Measurements from ENCODE around the gene HDAC9. TPM values are rescaled to one million over a fixed set of nuclear protein-coding genes. Genes with fewer than 3 reads are reported as not detected.
A peak's percentile ranks its signal among the peaks of the same experiment; 100 is the strongest.

The HDAC9 gene
- total RNA-seq, 1 experiment from 2014 or later, result 14.7 TPM

DNA sequence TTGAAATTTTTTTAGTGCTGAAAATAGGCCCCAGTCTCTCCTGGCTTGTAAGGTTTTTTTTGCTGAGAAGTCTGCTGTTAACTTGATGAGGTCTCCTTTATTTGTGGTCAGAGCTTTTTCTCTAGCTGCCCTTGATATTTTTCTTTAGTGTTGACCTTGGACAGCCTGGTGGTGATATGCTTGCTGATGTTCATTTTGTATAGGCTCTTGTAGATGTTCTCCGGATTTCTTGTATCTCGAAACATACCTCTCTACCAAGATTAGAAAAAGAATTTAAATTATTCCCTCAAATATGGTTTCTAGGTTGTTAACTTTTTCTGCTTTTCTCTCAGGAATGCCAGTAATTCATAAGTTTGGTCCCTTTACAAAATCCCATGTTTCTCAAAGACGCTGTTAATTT, 519.5 kb downstream of the HDAC9 start:
- BruUV-seq (replicated peaks), result no TSS peak
- DNase-seq, result peak in 1 of 2 experiments; percentile 18
- Histone ChIP-seq H3F3A (ENCODE audit: insufficient read depth, low read depth) (no peaks in the 10 kb centered on the region), H3K4me3 (no peak overlapping the region), H3K4me1 (replicated peaks; ENCODE audit: insufficient read depth) (no peaks in the 10 kb centered on the region), H3K9me2 (ENCODE audit: insufficient read depth) (no peaks in the 10 kb centered on the region), H3K4me2 (no peak overlapping the region), H2AFZ (no peak overlapping the region), H3K27me3 (ENCODE audit: insufficient read depth, low read depth) (no peaks in the 10 kb centered on the region), H3K27ac (no peak overlapping the region), H3K79me2 (ENCODE audit: low read depth) (no peaks in the 10 kb centered on the region), H3K36me3 (ENCODE audit: low read depth) (no peaks in the 10 kb centered on the region), H4K20me1 (ENCODE audit: insufficient read depth) (no peaks in the 10 kb centered on the region), H3K9me3 (ENCODE audit: insufficient read depth, low read depth) (peaks cover 14% of the 10 kb centered on the region)
- ChIA-PET POLR2A (ENCODE audit: unreplicated experiment) (no interaction called here), CTCF (no interaction called here)
- intact Hi-C loops (cut with micrococcal nuclease; ENCODE audit: unreplicated experiment), result no loop called here
- no peak for TF ChIP-seq EZH2 (IDR thresholded peaks at IDR 0.05; ENCODE audit: low read depth)
- TF ChIP-seq, protein P1, sequence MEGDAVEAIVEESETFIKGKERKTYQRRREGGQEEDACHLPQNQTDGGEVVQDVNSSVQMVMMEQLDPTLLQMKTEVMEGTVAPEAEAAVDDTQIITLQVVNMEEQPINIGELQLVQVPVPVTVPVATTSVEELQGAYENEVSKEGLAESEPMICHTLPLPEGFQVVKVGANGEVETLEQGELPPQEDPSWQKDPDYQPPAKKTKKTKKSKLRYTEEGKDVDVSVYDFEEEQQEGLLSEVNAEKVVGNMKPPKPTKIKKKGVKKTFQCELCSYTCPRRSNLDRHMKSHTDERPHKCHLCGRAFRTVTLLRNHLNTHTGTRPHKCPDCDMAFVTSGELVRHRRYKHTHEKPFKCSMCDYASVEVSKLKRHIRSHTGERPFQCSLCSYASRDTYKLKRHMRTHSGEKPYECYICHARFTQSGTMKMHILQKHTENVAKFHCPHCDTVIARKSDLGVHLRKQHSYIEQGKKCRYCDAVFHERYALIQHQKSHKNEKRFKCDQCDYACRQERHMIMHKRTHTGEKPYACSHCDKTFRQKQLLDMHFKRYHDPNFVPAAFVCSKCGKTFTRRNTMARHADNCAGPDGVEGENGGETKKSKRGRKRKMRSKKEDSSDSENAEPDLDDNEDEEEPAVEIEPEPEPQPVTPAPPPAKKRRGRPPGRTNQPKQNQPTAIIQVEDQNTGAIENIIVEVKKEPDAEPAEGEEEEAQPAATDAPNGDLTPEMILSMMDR (conservative IDR thresholded peaks at IDR 0.05), result no peak

DNA sequence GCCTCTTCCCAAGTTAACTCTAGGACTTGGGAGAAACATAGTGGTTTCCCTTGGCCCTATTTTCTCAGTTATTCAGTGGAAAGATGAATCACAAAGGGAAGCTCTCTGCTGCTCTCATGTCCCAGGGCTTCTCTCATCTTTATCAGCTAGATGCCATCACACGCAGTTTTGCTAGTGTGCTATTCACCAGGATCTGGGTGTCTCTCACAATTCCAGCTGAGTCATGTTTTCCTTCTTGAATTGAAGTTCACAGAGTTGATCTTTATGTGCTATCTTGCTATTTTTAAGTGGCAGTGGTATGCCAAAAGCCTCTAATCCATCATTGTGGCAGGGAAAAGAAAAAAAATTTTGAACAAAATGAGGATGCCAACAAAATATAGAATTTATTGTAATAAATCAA, 520.6 kb downstream of the HDAC9 start:
- H3K79me2 ChIP-seq (ENCODE audit: low read depth), result no peaks in the 10 kb centered on the region
- no peaks in the 10 kb centered on the region for H3K36me3 ChIP-seq (ENCODE audit: low read depth)
- no peaks in the 10 kb centered on the region for H3K9me2 ChIP-seq (ENCODE audit: insufficient read depth)
- H3F3A ChIP-seq (ENCODE audit: insufficient read depth, low read depth), result 0 out of 2 replicates have a peak, but pooled peaks cover 4% of the 10 kb centered on the region
- H3K9me3 ChIP-seq (ENCODE audit: insufficient read depth, low read depth), result peaks cover 8% of the 10 kb centered on the region
- ChIA-PET CTCF (no interaction called here), POLR2A (ENCODE audit: unreplicated experiment) (no interaction called here)
- 0 out of 2 replicates have a peak, but pooled peaks cover 5% of the 10 kb centered on the region for H3K4me1 ChIP-seq (replicated peaks; ENCODE audit: insufficient read depth)
- H3K27me3 ChIP-seq (ENCODE audit: insufficient read depth, low read depth), result no peaks in the 10 kb centered on the region
- no peaks in the 10 kb centered on the region for H4K20me1 ChIP-seq (ENCODE audit: insufficient read depth)
- no TSS peak for BruUV-seq (replicated peaks)
- H3K27ac ChIP-seq, result no peak overlapping the region
- H2AFZ ChIP-seq, result no peak overlapping the region
- H3K4me3 ChIP-seq, result no peak overlapping the region
- TF ChIP-seq, protein P1 (conservative IDR thresholded peaks at IDR 0.05), result no peak
- TF ChIP-seq EZH2 (IDR thresholded peaks at IDR 0.05; ENCODE audit: low read depth), result no peak
- DNase-seq, result no peak
- H3K4me2 ChIP-seq, result no peak overlapping the region
- intact Hi-C loops (cut with micrococcal nuclease; ENCODE audit: unreplicated experiment), result no loop called here

DNA sequence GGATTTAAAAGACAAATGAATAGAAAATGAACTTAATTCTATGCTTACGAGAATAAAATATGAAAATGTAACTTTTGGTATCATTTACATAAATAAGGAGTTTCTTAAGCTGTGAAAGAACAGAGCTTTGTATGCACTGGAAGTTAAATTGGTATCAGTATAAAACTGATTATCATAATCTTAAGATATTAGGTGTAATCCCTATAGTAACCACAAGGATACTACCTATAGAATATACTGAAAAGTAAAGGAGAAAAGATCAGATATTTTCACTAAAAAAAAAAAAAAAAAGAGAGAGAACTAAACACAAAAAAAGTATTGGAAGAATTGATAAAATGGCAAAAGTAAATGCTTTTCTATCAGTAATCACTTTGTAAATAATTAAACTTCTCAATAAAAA, 521.8 kb downstream of the HDAC9 start:
- Histone ChIP-seq H2AFZ (no peak overlapping the region), H3K27ac (no peak overlapping the region), H3K79me2 (ENCODE audit: low read depth) (no peaks in the 10 kb centered on the region), H3K9me2 (ENCODE audit: insufficient read depth) (no peaks in the 10 kb centered on the region), H4K20me1 (ENCODE audit: insufficient read depth) (no peaks in the 10 kb centered on the region), H3K9me3 (ENCODE audit: insufficient read depth, low read depth) (peaks cover 5% of the 10 kb centered on the region; the same call in 1 of the 2 replicates), H3K4me2 (no peak overlapping the region), H3K4me3 (no peak overlapping the region), H3F3A (ENCODE audit: insufficient read depth, low read depth) (0 out of 2 replicates have a peak, but pooled peaks cover 4% of the 10 kb centered on the region), H3K27me3 (ENCODE audit: insufficient read depth, low read depth) (no peaks in the 10 kb centered on the region), H3K36me3 (ENCODE audit: low read depth) (no peaks in the 10 kb centered on the region), H3K4me1 (replicated peaks; ENCODE audit: insufficient read depth) (0 out of 2 replicates have a peak, but pooled peaks cover 5% of the 10 kb centered on the region)
- ChIA-PET POLR2A (ENCODE audit: unreplicated experiment) (no interaction called here), CTCF (no interaction called here)
- TF ChIP-seq, protein P1 (conservative IDR thresholded peaks at IDR 0.05), result peak; percentile 49
- TF ChIP-seq EZH2 (IDR thresholded peaks at IDR 0.05; ENCODE audit: low read depth), result no peak
- intact Hi-C loops (cut with micrococcal nuclease; ENCODE audit: unreplicated experiment), result no loop called here
- peak in 1 of 2 experiments; percentile 23 for DNase-seq
- BruUV-seq (replicated peaks), result no TSS peak

Data from PC-9 (cell line).